Neural progenitor cell (in vitro differentiated cells): ENCODE data around the gene ELF5. TPM values are rescaled to one million over a fixed set of nuclear protein-coding genes. Genes with fewer than 3 reads are reported as not detected.

Source experiments
- DNase-seq: peaks from one replicate; pipeline ENCODE4 v3.0.0-alpha.2; 2016; ENCODE audit warnings: low spot score
- H2AFZ ChIP-seq: fragments of 200-600 bp; sonication (generic); replicated peaks from 2 replicates; pipeline ENCODE4 v1.6.1; 2016; ENCODE audit warnings: antibody characterized with exemption
- H3F3A ChIP-seq: fragments of 200-600 bp; sonication (generic); 2 replicates; pipeline ENCODE4 v1.6.1; 2016; ENCODE audit warnings: antibody characterized with exemption, low read depth
- H3K27ac ChIP-seq: fragments of 200-600 bp; sonication (generic); 2 replicates; pipeline ENCODE4 v1.5.1; 2016; ENCODE audit warnings: mild to moderate bottlenecking
- H3K27me3 ChIP-seq: fragments of 200-600 bp; sonication (generic); 2 replicates; pipeline ENCODE4 v1.6.1; 2016; ENCODE audit warnings: mild to moderate bottlenecking, moderate library complexity
- H3K36me3 ChIP-seq: fragments of 200-600 bp; sonication (generic); 2 replicates; pipeline ENCODE4 v1.5.1; 2016
- H3K4me1 ChIP-seq: fragments of 200-600 bp; sonication (generic); 2 replicates; pipeline ENCODE4 v1.6.1; 2016; ENCODE audit warnings: mixed run types
- H3K4me2 ChIP-seq: fragments of 200-600 bp; sonication (generic); 2 replicates; pipeline ENCODE4 v1.6.1; 2016
- H3K4me3 ChIP-seq: fragments of 200-600 bp; sonication (generic); 2 replicates; pipeline ENCODE4 v1.5.1; 2016
- H3K79me2 ChIP-seq: fragments of 200-600 bp; sonication (generic); 2 replicates; pipeline ENCODE4 v1.6.1; 2016; ENCODE audit warnings: low read depth
- H3K9ac ChIP-seq: fragments of 200-600 bp; sonication (generic); 2 replicates; pipeline ENCODE4 v1.6.1; 2016
- H3K9me3 ChIP-seq: fragments of 200-600 bp; sonication (generic); 2 replicates; pipeline ENCODE4 v1.5.1; 2016; ENCODE audit warnings: low read depth
- H4K20me1 ChIP-seq: fragments of 200-600 bp; sonication (generic); 2 replicates; pipeline ENCODE4 v1.6.1; 2016; ENCODE audit warnings: low read depth
- H3K27ac Mint-ChIP-seq: 3 replicates; pipeline ENCODE4 v1.8.0; 2021; ENCODE audit warnings: mixed read lengths
- H3K27me3 Mint-ChIP-seq: 2 replicates; pipeline ENCODE4 v1.8.0; 2022; ENCODE audit warnings: low read depth, mild to moderate bottlenecking, inconsistent platforms, moderate library complexity, mixed read lengths; ENCODE audit not compliant: insufficient read depth
- H3K36me3 Mint-ChIP-seq: 3 replicates; pipeline ENCODE4 v1.8.0; 2021; ENCODE audit warnings: mixed read lengths
- H3K4me1 Mint-ChIP-seq: 3 replicates; pipeline ENCODE4 v1.8.0; 2021; ENCODE audit warnings: mixed read lengths
- H3K4me3 Mint-ChIP-seq: 3 replicates; pipeline ENCODE4 v1.8.0; 2021; ENCODE audit warnings: mild to moderate bottlenecking, moderate library complexity, mixed read lengths
- H3K9me3 Mint-ChIP-seq: 3 replicates; pipeline ENCODE4 v1.8.0; 2020; ENCODE audit warnings: mixed read lengths
- EZH2 ChIP-seq: fragments of 200-600 bp; sonication (generic); IDR thresholded peaks from 2 replicates; pipeline ENCODE4 v1.6.1; 2017; ENCODE audit warnings: antibody characterized with exemption, mild to moderate bottlenecking, moderate library complexity
- EZH2phosphoT487 ChIP-seq: fragments of 200-600 bp; sonication (generic); IDR thresholded peaks from 2 replicates; pipeline ENCODE4 v1.6.1; 2017; ENCODE audit warnings: antibody characterized with exemption
- total RNA-seq: library from RNA; depleted of rRNA; stranded (reverse); fragments of >200 nt; gene quantifications from 2 replicates; pipeline ENCODE4 v1.2.3, GENCODE V29; 2015; ENCODE audit warnings: low replicate concordance
- TF ChIP-seq, protein P1 (sequence below): fragments of 200-600 bp; sonication (generic); IDR thresholded peaks from 2 replicates; pipeline ENCODE4 v1.5.1; 2017; ENCODE audit warnings: antibody characterized with exemption, mild to moderate bottlenecking

ELF5 gene
- total RNA-seq, 1 donor from 2014 or later = not detected

DNA sequence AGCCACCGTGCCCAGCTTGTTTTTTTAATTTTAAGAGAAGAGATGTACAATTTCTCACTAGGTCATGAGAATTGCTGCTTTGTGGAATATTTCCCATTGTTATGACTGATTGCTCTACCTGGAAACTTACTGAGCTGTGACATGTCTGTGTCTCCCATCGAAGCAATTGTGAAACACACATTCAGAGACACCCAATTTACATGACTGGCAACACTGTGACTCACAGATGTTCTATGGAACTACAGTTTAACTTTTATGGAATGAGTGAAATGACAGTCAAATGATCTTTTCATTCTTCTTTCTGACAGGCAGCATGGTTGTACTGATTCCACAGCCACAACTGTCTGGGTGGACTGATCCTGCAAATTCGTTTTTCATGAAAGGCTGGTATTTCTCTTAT lies 32.3 kb downstream of the ELF5 start:
- Histone ChIP-seq H3K27me3 (no peaks in the 10 kb centered on the region), H3K4me2 (no peak overlapping the region), H3K4me3 (no peak overlapping the region), H3K9ac (no peak overlapping the region), H3K4me1 (no peaks in the 10 kb centered on the region), H2AFZ (no peak overlapping the region), H3K79me2 (no peaks in the 10 kb centered on the region), H3K27ac (no peak overlapping the region), H4K20me1 (no peaks in the 10 kb centered on the region), H3K36me3 (no peaks in the 10 kb centered on the region), H3F3A (no peaks in the 10 kb centered on the region), H3K9me3 (no peaks in the 10 kb centered on the region)
- Mint-ChIP-seq H3K4me1 (no peaks in the 10 kb centered on the region), H3K27ac (no peak overlapping the region), H3K27me3 (no peaks in the 10 kb centered on the region), H3K4me3 (no peak overlapping the region), H3K9me3 (no peaks in the 10 kb centered on the region), H3K36me3 (no peaks in the 10 kb centered on the region)
- no peak for DNase-seq
- TF ChIP-seq, protein P1, sequence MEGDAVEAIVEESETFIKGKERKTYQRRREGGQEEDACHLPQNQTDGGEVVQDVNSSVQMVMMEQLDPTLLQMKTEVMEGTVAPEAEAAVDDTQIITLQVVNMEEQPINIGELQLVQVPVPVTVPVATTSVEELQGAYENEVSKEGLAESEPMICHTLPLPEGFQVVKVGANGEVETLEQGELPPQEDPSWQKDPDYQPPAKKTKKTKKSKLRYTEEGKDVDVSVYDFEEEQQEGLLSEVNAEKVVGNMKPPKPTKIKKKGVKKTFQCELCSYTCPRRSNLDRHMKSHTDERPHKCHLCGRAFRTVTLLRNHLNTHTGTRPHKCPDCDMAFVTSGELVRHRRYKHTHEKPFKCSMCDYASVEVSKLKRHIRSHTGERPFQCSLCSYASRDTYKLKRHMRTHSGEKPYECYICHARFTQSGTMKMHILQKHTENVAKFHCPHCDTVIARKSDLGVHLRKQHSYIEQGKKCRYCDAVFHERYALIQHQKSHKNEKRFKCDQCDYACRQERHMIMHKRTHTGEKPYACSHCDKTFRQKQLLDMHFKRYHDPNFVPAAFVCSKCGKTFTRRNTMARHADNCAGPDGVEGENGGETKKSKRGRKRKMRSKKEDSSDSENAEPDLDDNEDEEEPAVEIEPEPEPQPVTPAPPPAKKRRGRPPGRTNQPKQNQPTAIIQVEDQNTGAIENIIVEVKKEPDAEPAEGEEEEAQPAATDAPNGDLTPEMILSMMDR = no peak
- TF ChIP-seq EZH2phosphoT487 (no peak), EZH2 (no peak)

DNA sequence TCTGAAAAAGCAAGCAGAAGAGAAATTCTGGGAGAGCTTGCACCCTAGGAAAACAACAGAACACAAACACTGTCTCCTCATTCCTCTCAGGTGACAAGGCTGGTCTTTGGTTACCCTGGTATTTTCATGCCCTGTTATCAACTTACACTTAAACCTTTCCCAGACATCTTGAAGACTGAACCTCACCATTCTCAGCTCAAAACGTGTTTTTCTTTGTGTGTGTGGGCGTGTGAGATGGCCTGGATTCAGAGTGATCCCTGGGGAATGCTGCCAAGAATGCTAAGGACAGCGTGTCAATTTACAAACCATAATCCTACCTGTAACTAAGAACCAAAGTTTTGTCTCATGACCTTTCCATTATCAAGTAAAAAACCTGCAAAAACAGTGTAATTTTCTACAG lies 33.3 kb downstream of the ELF5 start:
- H2AFZ ChIP-seq = no peak overlapping the region
- H3K27ac ChIP-seq = no peak overlapping the region
- H3K9me3 Mint-ChIP-seq = no peaks in the 10 kb centered on the region
- H3K9ac ChIP-seq = no peak overlapping the region
- no peak overlapping the region for H3K4me3 Mint-ChIP-seq
- H4K20me1 ChIP-seq = no peaks in the 10 kb centered on the region
- no peaks in the 10 kb centered on the region for H3K27me3 ChIP-seq
- H3K79me2 ChIP-seq = no peaks in the 10 kb centered on the region
- H3K36me3 ChIP-seq = no peaks in the 10 kb centered on the region
- no peaks in the 10 kb centered on the region for H3K4me1 Mint-ChIP-seq
- H3K4me3 ChIP-seq = no peak overlapping the region
- no peaks in the 10 kb centered on the region for H3K9me3 ChIP-seq
- TF ChIP-seq, protein P1 = no peak
- no peak for TF ChIP-seq EZH2phosphoT487
- no peak for TF ChIP-seq EZH2
- H3K4me1 ChIP-seq = no peaks in the 10 kb centered on the region
- no peaks in the 10 kb centered on the region for H3F3A ChIP-seq
- no peaks in the 10 kb centered on the region for H3K36me3 Mint-ChIP-seq
- no peak for DNase-seq
- no peak overlapping the region for H3K4me2 ChIP-seq
- H3K27me3 Mint-ChIP-seq = no peaks in the 10 kb centered on the region
- H3K27ac Mint-ChIP-seq = no peak overlapping the region

DNA sequence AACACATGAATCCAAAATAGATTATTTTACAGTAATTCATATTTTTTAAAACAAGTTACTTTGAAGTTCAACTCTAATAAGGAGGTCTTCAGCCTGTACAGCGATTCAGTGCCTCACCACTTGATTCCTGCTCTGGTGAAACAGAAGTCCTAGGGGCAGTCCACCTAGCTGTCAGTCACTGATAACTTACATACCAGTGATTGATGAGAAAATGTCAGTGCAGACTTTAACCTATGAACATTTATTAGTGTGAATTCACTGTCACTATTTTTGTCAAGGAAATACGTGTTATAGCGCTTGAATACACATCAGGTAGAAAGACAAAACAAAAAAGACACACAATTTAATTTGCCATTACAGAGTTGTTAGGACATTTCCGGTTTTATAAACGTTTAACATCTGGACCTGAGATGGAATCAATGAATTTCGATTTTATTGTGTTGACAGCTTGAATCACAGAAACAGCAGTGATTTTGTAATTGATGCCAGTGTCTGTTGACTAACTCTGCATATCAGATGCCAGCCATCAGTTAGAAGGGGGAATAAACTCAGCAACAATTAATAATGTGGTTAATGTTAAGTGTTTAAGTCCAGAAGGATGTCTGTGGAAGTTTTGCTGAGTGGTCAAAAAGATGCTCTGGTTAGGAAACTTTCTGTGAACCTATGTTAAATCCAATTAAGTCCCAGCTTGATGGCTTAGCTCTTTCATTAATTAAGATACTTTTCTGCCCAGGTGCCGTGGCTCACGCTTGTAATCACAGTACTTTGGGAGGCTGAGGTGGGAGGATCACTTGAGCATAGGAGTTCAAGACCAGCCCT lies 34.5 kb downstream of the ELF5 start:
- Histone ChIP-seq H3K27me3 (no peaks in the 10 kb centered on the region), H3K27ac (no peak overlapping the region), H3F3A (no peaks in the 10 kb centered on the region), H3K9me3 (no peaks in the 10 kb centered on the region), H3K4me2 (no peak overlapping the region), H2AFZ (no peak overlapping the region), H3K4me1 (no peaks in the 10 kb centered on the region), H3K36me3 (no peaks in the 10 kb centered on the region), H3K4me3 (no peak overlapping the region), H3K79me2 (no peaks in the 10 kb centered on the region), H3K9ac (no peak overlapping the region), H4K20me1 (no peaks in the 10 kb centered on the region)
- no peak overlapping the region for H3K27ac Mint-ChIP-seq
- no peaks in the 10 kb centered on the region for H3K4me1 Mint-ChIP-seq
- H3K36me3 Mint-ChIP-seq = no peaks in the 10 kb centered on the region
- TF ChIP-seq, protein P1 = no peak
- TF ChIP-seq EZH2phosphoT487 = no peak
- TF ChIP-seq EZH2 = no peak
- H3K9me3 Mint-ChIP-seq = no peaks in the 10 kb centered on the region
- H3K27me3 Mint-ChIP-seq = no peaks in the 10 kb centered on the region
- H3K4me3 Mint-ChIP-seq = no peak overlapping the region
- DNase-seq = no peak
